Thymus (tissue), 2 donors: Measurements from ENCODE around the gene NCF4. TPM values are rescaled to one million over a fixed set of nuclear protein-coding genes. Genes with fewer than 3 reads are reported as not detected.

Experiments used
- polyA plus RNA-seq: library from polyadenylated mRNA; stranded (reverse); fragments of 200-250 nt; gene quantifications from one replicate; pipeline ENCODE4 v1.2.3, GENCODE V29; 2013
- total RNA-seq: library from RNA; stranded (reverse); fragments of 120-200 nt; gene quantifications from one replicate; pipeline ENCODE4 v1.2.4, GENCODE V29; 2013
- donor health status: healthy.

NCF4 gene
- total and polyA plus RNA-seq, 2 donors: 17.6 to 24.0 TPM

Other genes with a start within 250 kb of the NCF4 start
- 0.14 TPM for gene CACNG2, start 157.3 kb upstream of the NCF4 start, total RNA-seq
- gene CACNG2, start 157.3 kb upstream of the NCF4 start, polyA plus RNA-seq: 0.02 TPM
- gene IFT27, start 84.9 kb upstream of the NCF4 start, total RNA-seq: 23.0 TPM
- gene IFT27, start 84.9 kb upstream of the NCF4 start, polyA plus RNA-seq: 33.9 TPM
- gene PVALB, start 44.0 kb upstream of the NCF4 start, total RNA-seq: 0.47 TPM
- 2.2 TPM for gene PVALB, start 44.0 kb upstream of the NCF4 start, polyA plus RNA-seq
- 8.5 TPM for gene CSF2RB, start 52.6 kb downstream of the NCF4 start, total RNA-seq
- 14.6 TPM for gene CSF2RB, start 52.6 kb downstream of the NCF4 start, polyA plus RNA-seq
- 13.8 TPM for gene TST, start 158.4 kb downstream of the NCF4 start, total RNA-seq
- gene TST, start 158.4 kb downstream of the NCF4 start, polyA plus RNA-seq: 17.1 TPM
- 18.2 TPM for gene MPST, start 158.7 kb downstream of the NCF4 start, total RNA-seq
- 32.1 TPM for gene MPST, start 158.7 kb downstream of the NCF4 start, polyA plus RNA-seq
- gene KCTD17, start 190.7 kb downstream of the NCF4 start, total RNA-seq: 10.5 TPM
- gene KCTD17, start 190.7 kb downstream of the NCF4 start, polyA plus RNA-seq: 25.2 TPM
- 0.57 TPM for gene TMPRSS6, start 248.7 kb downstream of the NCF4 start, total RNA-seq
- 1.8 TPM for gene TMPRSS6, start 248.7 kb downstream of the NCF4 start, polyA plus RNA-seq